Liver (tissue), 3 donors: ENCODE data around the gene TJP1.

Source experiments
- FOXA2 ChIP-seq: IDR thresholded peaks from 2 replicates; pipeline ENCODE4 v1.6.1; 2016; ENCODE audit warnings: antibody characterized with exemption
- GABPA ChIP-seq, 2 donors: IDR thresholded peaks in 1 of 2; conservative IDR thresholded peaks in 1 of 2; 2 replicates each; pipeline ENCODE4 v1.6.1; 2016; ENCODE audit warnings: antibody characterized with exemption in 2 of 2, mild to moderate bottlenecking in 1 of 2, moderate library complexity in 1 of 2
- JUND ChIP-seq, 2 donors: IDR thresholded peaks; 2 replicates each; pipeline ENCODE4 v1.6.1; 2016; ENCODE audit warnings: antibody characterized with exemption in 2 of 2
- YY1 ChIP-seq: IDR thresholded peaks from 2 replicates; pipeline ENCODE4 v1.6.1; 2016; ENCODE audit warnings: antibody characterized with exemption, mild to moderate bottlenecking
- TF ChIP-seq, protein P1 (sequence below): fragments of 150-350 bp; IDR thresholded peaks from 2 replicates; pipeline ENCODE4 v1.5.1; 2017; ENCODE audit warnings: improper control_type of control experiment, low read depth, low read length; ENCODE audit not compliant: missing input control
- TF ChIP-seq, protein P2 (sequence below): IDR thresholded peaks from 2 replicates; pipeline ENCODE4 v1.6.1; 2016; ENCODE audit warnings: antibody characterized with exemption
- TF ChIP-seq, protein P3 (sequence below): IDR thresholded peaks from 2 replicates; pipeline ENCODE4 v1.6.1; 2016; ENCODE audit warnings: antibody characterized with exemption
- donor health status: healthy.
- donor health status: healthy.

DNA sequence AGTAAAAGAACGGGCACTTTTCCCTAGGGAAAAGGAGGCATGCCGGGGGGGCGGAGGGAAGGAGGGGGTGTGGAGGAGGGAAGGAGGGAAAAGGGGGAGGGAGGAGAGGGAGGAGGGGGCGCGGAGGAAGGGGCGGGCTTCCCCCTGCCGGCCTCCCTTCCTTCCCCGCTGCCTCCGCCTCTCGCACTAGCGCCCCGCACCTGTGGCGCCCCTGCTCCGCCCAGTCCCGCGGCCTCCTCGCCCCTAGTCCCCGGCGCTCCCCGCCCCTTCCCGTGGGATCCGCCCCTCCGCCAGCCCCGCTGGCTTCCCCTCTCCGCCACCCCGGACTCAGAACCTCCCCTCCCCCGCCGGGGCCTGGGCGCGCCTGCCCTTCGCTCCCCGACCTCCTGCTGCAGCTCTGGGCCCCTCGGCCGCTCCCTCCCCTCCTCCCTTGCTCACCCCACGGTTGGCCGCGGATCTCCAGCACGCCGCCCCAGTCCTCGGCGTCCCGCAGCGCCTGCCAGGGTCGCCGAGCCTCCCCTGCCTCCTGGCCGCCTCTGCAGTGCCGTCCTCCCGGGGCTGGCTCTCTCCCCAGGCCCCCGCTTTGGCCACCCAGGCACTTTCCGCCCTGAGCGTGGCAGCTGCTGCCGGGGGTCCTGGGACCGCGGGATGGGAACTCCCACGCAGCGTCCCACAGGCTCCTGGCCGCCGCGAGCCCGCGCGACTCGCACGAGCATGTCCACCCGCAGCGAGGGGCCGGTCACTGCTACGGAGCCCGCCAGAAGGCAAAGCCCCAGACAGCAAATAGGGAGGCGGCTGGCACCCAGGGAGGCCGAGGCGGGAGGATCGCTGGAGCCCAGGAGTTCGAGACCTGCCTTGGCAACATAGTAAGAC is 147.4 kb downstream of the TJP1 start:
- no peak for TF ChIP-seq YY1
- no peak for TF ChIP-seq FOXA2
- TF ChIP-seq, protein P1, sequence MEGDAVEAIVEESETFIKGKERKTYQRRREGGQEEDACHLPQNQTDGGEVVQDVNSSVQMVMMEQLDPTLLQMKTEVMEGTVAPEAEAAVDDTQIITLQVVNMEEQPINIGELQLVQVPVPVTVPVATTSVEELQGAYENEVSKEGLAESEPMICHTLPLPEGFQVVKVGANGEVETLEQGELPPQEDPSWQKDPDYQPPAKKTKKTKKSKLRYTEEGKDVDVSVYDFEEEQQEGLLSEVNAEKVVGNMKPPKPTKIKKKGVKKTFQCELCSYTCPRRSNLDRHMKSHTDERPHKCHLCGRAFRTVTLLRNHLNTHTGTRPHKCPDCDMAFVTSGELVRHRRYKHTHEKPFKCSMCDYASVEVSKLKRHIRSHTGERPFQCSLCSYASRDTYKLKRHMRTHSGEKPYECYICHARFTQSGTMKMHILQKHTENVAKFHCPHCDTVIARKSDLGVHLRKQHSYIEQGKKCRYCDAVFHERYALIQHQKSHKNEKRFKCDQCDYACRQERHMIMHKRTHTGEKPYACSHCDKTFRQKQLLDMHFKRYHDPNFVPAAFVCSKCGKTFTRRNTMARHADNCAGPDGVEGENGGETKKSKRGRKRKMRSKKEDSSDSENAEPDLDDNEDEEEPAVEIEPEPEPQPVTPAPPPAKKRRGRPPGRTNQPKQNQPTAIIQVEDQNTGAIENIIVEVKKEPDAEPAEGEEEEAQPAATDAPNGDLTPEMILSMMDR: no peak
- TF ChIP-seq JUND (IDR thresholded peaks at IDR 0.05): no peak
- no peak for TF ChIP-seq GABPA (IDR thresholded peaks at IDR 0.05 in 1 of 2, conservative IDR thresholded peaks at IDR 0.05 in 1 of 2)
- TF ChIP-seq, protein P2, sequence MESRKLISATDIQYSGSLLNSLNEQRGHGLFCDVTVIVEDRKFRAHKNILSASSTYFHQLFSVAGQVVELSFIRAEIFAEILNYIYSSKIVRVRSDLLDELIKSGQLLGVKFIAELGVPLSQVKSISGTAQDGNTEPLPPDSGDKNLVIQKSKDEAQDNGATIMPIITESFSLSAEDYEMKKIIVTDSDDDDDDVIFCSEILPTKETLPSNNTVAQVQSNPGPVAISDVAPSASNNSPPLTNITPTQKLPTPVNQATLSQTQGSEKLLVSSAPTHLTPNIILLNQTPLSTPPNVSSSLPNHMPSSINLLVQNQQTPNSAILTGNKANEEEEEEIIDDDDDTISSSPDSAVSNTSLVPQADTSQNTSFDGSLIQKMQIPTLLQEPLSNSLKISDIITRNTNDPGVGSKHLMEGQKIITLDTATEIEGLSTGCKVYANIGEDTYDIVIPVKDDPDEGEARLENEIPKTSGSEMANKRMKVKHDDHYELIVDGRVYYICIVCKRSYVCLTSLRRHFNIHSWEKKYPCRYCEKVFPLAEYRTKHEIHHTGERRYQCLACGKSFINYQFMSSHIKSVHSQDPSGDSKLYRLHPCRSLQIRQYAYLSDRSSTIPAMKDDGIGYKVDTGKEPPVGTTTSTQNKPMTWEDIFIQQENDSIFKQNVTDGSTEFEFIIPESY: no peak
- TF ChIP-seq, protein P3, sequence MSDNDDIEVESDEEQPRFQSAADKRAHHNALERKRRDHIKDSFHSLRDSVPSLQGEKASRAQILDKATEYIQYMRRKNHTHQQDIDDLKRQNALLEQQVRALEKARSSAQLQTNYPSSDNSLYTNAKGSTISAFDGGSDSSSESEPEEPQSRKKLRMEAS: no peak
